CD4-positive, alpha-beta T cell (primary cell): ENCODE results near the gene GABRR3. TPM values are rescaled to one million over a fixed set of nuclear protein-coding genes. Genes with fewer than 3 reads are reported as not detected.

ENCODE experiments used
- ATAC-seq: fragments of 200-7000 bp; cut with Tn5 transposase; one replicate; pipeline ENCODE4 v1.10.0; 2022; ENCODE audit warnings: mild to moderate bottlenecking; ENCODE audit not compliant: poor library complexity
- CTCF ChIA-PET: fragments of 350-600 bp; sonication (Branson Sonifier 250); formaldehyde crosslinking; loops from one replicate; lab custom pipeline; 2021; ENCODE audit warnings: antibody characterized with exemption, inconsistent platforms; lab: Charles Lee
- POLR2A ChIA-PET: fragments of 350-600 bp; sonication (Branson Sonifier 250); formaldehyde crosslinking; loops from one replicate; lab custom pipeline; 2021; ENCODE audit warnings: antibody characterized with exemption, inconsistent platforms; lab: Charles Lee
- DNase-seq, 14 experiments: peaks; one replicate each; pipeline ENCODE4 v3.0.0-alpha.2; 2013 to 2020; ENCODE audit warnings: mixed read lengths in 2 of 14
- H3K27ac ChIP-seq, 2 donors: one replicate each; pipeline versions ENCODE4 v1.5.1 to v1.7.0; 2013; ENCODE audit warnings: low read length in 2 of 2, low read depth in 1 of 2, mild to moderate bottlenecking in 1 of 2
- H3K27me3 ChIP-seq, 2 experiments: 1 replicate in 1 of 2; 2 replicates in 1 of 2; pipeline versions ENCODE4 v1.6.1 to v1.7.0; 2013; ENCODE audit warnings: low read length in 2 of 2, control low read depth in 1 of 2, mild to moderate bottlenecking in 1 of 2, moderate library complexity in 1 of 2; ENCODE audit not compliant: insufficient read depth in 2 of 2, control insufficient read depth in 1 of 2
- H3K36me3 ChIP-seq: one replicate; pipeline ENCODE4 v1.6.1; 2013; ENCODE audit warnings: low read length, control low read depth; ENCODE audit not compliant: insufficient read depth
- H3K4me1 ChIP-seq: one replicate; pipeline ENCODE4 v1.6.1; 2013; ENCODE audit warnings: low read length, control low read depth; ENCODE audit not compliant: insufficient read depth
- H3K4me3 ChIP-seq: one replicate; pipeline ENCODE4 v1.5.1; 2013; ENCODE audit warnings: mild to moderate bottlenecking, low read length, moderate library complexity
- H3K9me3 ChIP-seq, 2 experiments: 1 replicate in 1 of 2; 2 replicates in 1 of 2; pipeline versions ENCODE4 v1.6.1 to v1.7.0; 2013; ENCODE audit warnings: low read length in 2 of 2, mild to moderate bottlenecking in 2 of 2, control low read depth in 1 of 2, moderate library complexity in 1 of 2; ENCODE audit not compliant: control insufficient read depth in 1 of 2, insufficient read depth in 1 of 2
- H3K27ac Mint-ChIP-seq: one replicate; pipeline ENCODE4 v1.8.0; 2020; ENCODE audit warnings: mixed read lengths
- H3K27me3 Mint-ChIP-seq: one replicate; pipeline ENCODE4 v1.8.0; 2021; ENCODE audit warnings: mixed read lengths
- H3K36me3 Mint-ChIP-seq: one replicate; pipeline ENCODE4 v1.8.0; 2021; ENCODE audit warnings: low read depth, mixed read lengths
- H3K4me1 Mint-ChIP-seq: one replicate; pipeline ENCODE4 v1.8.0; 2021; ENCODE audit warnings: low read depth, mixed read lengths
- H3K4me3 Mint-ChIP-seq: one replicate; pipeline ENCODE4 v1.8.0; 2020; ENCODE audit warnings: mild to moderate bottlenecking, mixed read lengths
- H3K9me3 Mint-ChIP-seq: one replicate; pipeline ENCODE4 v1.8.0; 2020; ENCODE audit warnings: mixed read lengths
- intact Hi-C, 2 experiments: fragments of 100-400 bp; cut with DNase I in 1 of 2; cut with micrococcal nuclease in 1 of 2; formaldehyde crosslinking; loops; one replicate each; pipeline versions ENCODE4 v1.15.1 to v1.9.0; 2023 to 2025; cut with DNase I, micrococcal nuclease
- total RNA-seq, 174 experiments: library from RNA in 2 of 174; stranded (reverse) in 2 of 174; gene quantifications; one replicate each; pipeline ENCODE4 v1.2.3 and lab custom pipeline; 2021 to 2026
- TF ChIP-seq, protein P1 (sequence below): fragments of 200-600 bp; IDR thresholded peaks from one replicate; pipeline ENCODE4 v1.8.0; 2022; ENCODE audit warnings: antibody characterized with exemption, mild to moderate bottlenecking

The GABRR3 gene
- total RNA-seq, 2 experiments from 2014 or later: not detected

DNA sequence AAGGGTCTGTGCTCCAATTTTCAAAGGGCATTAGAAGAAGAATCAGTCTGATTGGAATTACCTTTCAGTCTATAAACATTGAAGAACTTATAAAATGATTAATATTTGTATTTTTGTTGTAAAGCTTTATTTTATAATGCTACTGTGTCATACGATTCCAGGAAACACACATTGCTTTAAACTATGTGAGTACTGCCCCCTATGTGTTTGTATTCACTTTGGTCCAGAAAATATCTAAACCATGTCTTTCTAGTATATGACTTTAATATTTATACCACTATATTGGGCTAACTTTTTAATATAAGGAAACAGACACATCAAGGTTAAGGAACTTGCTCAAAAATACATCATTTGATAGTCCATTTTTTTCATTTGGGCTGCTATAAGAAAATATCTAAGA is 59.6 kb downstream of the GABRR3 start:
- POLR2A ChIA-PET: no interaction called here
- H3K27ac Mint-ChIP-seq: peak overlapping the region; percentile 59

GRCh38 chr3:97974996-97975395 is 60.1 kb downstream of the GABRR3 start:
- H3K4me3 Mint-ChIP-seq: peak overlapping the region; percentile 71
- intact Hi-C loops: loop anchor here (5.0 to 10.0 kb wide), 6 partner anchors 60 to 920 kb away; partner anchors contain the start of genes CLDND1 (in 1 of the 2), CRYBG3 (in 1 of the 2) and GABRR3 (in 1 of the 2)

More for the DNA sequence above, 59.6 kb downstream of the GABRR3 start:
- ATAC-seq: no peak
- CTCF ChIA-PET: no interaction called here
- Histone ChIP-seq H3K27ac (no peak overlapping the region), H3K9me3 (no peaks in the 10 kb centered on the region), H3K4me1 (peaks cover 20% of the 10 kb centered on the region), H3K4me3 (no peak overlapping the region), H3K27me3 (no peaks in the 10 kb centered on the region), H3K36me3 (no peaks in the 10 kb centered on the region)
- H3K4me3 Mint-ChIP-seq: peak overlapping the region; percentile 71
- TF ChIP-seq, protein P1, sequence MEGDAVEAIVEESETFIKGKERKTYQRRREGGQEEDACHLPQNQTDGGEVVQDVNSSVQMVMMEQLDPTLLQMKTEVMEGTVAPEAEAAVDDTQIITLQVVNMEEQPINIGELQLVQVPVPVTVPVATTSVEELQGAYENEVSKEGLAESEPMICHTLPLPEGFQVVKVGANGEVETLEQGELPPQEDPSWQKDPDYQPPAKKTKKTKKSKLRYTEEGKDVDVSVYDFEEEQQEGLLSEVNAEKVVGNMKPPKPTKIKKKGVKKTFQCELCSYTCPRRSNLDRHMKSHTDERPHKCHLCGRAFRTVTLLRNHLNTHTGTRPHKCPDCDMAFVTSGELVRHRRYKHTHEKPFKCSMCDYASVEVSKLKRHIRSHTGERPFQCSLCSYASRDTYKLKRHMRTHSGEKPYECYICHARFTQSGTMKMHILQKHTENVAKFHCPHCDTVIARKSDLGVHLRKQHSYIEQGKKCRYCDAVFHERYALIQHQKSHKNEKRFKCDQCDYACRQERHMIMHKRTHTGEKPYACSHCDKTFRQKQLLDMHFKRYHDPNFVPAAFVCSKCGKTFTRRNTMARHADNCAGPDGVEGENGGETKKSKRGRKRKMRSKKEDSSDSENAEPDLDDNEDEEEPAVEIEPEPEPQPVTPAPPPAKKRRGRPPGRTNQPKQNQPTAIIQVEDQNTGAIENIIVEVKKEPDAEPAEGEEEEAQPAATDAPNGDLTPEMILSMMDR: no peak
- intact Hi-C loops: loop anchor here (10.0 kb wide), 4 partner anchors 61 to 919 kb away; partner anchors contain the start of genes CLDND1 (in 1 of the 2) and CRYBG3 (in 1 of the 2)
- H3K36me3 Mint-ChIP-seq: peaks cover 6% of the 10 kb centered on the region
- H3K27me3 Mint-ChIP-seq: no peaks in the 10 kb centered on the region
- peak in 1 of 14 experiments; percentile 23 for DNase-seq
- H3K9me3 Mint-ChIP-seq: no peaks in the 10 kb centered on the region
- peaks cover 36% of the 10 kb centered on the region for H3K4me1 Mint-ChIP-seq

DNA sequence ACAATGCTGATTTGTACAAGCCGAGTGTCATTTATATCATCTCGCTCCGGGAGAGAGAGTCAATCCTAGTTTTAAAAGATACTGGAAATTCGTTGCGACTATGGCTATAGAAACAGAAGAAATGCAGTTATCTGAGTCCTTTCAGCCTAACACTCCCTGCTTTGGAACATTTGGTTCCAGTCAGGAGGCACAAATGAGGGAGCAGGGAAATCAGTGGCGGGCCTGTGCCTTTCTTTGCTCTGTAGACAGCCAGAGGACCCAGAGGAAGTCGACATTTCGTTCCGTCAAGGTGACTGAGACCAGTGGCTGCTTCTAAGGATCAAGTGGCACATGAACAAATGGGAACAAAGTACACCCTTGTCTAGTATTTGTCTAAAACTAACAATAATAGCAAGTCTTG is 62.1 kb downstream of the GABRR3 start:
- Mint-ChIP-seq H3K27ac (peak overlapping the region; percentile 55), H3K9me3 (no peaks in the 10 kb centered on the region), H3K27me3 (no peaks in the 10 kb centered on the region), H3K4me3 (peak overlapping the region; percentile 80), H3K36me3 (peaks cover 11% of the 10 kb centered on the region), H3K4me1 (peaks cover 61% of the 10 kb centered on the region)
- ATAC-seq (no peak), DNase-seq (no peak)
- peak overlapping the region; percentile 63 for H3K4me3 ChIP-seq
- peaks cover 32% of the 10 kb centered on the region for H3K4me1 ChIP-seq
- ChIA-PET CTCF (no interaction called here), POLR2A (no interaction called here)
- intact Hi-C loops: loop anchor here (5.0 to 10.0 kb wide), 6 partner anchors 58 to 922 kb away; partner anchors contain the start of genes CLDND1 (in 1 of the 2), CRYBG3 (in 1 of the 2) and GABRR3 (in 1 of the 2)
- TF ChIP-seq, protein P1: no peak
- no peak overlapping the region for H3K27ac ChIP-seq
- no peaks in the 10 kb centered on the region for H3K27me3 ChIP-seq
- H3K9me3 ChIP-seq: no peaks in the 10 kb centered on the region
- H3K36me3 ChIP-seq: peaks cover 3% of the 10 kb centered on the region

More at GRCh38 chr3:97974996-97975395, 60.1 kb downstream of the GABRR3 start:
- Mint-ChIP-seq H3K4me1 (peaks cover 41% of the 10 kb centered on the region), H3K27me3 (no peaks in the 10 kb centered on the region), H3K9me3 (no peaks in the 10 kb centered on the region), H3K27ac (peak overlapping the region; percentile 59), H3K36me3 (peaks cover 6% of the 10 kb centered on the region)
- TF ChIP-seq, protein P1: no peak
- H3K4me3 ChIP-seq: no peak overlapping the region
- no peaks in the 10 kb centered on the region for H3K9me3 ChIP-seq
- CTCF ChIA-PET: no interaction called here
- H3K4me1 ChIP-seq: peaks cover 20% of the 10 kb centered on the region
- H3K36me3 ChIP-seq: no peaks in the 10 kb centered on the region
- H3K27ac ChIP-seq: no peak overlapping the region
- no peaks in the 10 kb centered on the region for H3K27me3 ChIP-seq
- no peak for ATAC-seq
- no peak for DNase-seq
- POLR2A ChIA-PET: no interaction called here
